ENCODE results near the gene SLC25A2.

DNA sequence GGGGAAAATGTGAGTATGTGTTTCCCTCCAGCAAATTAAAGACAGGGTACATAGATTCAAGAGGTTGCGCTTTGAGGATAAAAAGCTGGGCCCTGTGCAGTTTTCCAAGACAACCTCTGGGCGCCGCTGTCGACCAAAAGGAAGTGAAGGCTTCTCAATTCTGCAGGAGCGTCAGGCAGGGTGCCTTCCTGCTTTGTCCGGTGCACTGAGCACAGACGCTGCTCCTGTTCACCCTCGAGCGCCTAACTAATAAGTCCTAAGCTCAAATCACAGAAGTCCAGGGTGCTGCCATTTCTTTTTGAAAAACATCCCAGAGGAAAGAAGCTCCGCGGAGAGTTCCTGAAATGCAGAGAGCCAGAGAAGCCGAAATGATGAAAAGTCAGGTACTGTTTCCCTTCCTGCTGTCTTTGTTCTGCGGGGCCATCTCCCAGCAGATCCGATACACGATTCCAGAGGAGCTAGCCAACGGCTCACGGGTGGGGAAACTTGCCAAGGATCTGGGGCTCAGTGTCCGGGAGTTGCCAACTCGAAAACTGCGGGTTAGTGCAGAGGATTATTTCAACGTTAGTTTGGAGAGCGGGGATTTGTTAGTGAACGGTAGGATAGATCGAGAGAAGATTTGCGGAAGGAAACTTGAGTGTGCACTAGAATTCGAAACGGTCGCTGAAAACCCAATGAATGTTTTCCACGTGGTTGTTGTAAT is 46.2 kb upstream of the SLC25A2 start, which contains the start of gene PCDHGB1:
- TF ChIP-seq, protein P1, sequence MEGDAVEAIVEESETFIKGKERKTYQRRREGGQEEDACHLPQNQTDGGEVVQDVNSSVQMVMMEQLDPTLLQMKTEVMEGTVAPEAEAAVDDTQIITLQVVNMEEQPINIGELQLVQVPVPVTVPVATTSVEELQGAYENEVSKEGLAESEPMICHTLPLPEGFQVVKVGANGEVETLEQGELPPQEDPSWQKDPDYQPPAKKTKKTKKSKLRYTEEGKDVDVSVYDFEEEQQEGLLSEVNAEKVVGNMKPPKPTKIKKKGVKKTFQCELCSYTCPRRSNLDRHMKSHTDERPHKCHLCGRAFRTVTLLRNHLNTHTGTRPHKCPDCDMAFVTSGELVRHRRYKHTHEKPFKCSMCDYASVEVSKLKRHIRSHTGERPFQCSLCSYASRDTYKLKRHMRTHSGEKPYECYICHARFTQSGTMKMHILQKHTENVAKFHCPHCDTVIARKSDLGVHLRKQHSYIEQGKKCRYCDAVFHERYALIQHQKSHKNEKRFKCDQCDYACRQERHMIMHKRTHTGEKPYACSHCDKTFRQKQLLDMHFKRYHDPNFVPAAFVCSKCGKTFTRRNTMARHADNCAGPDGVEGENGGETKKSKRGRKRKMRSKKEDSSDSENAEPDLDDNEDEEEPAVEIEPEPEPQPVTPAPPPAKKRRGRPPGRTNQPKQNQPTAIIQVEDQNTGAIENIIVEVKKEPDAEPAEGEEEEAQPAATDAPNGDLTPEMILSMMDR (IDR thresholded peaks at IDR 0.05): peak in 2 of 5 experiments; percentile 8 to 10
- no peak for TF ChIP-seq POLR2A (IDR thresholded peaks at IDR 0.05)
